Panc1 (cell line): ENCODE data around the gene SYTL3.

Experiments used
- POLR2AphosphoS5 ChIP-seq: IDR thresholded peaks from 2 replicates; pipeline ENCODE4 v1.6.1; 2012; ENCODE audit warnings: mild to moderate bottlenecking, low read depth, low read length, moderate library complexity
- TF ChIP-seq, protein P1 (sequence below): fragments of 450-650 bp; IDR thresholded peaks from 2 replicates; pipeline ENCODE4 v1.5.1; 2017; ENCODE audit warnings: mild to moderate bottlenecking

GRCh38 chr6:158608221-158608620 is 41.6 kb upstream of the SYTL3 start:
- TF ChIP-seq, protein P1, sequence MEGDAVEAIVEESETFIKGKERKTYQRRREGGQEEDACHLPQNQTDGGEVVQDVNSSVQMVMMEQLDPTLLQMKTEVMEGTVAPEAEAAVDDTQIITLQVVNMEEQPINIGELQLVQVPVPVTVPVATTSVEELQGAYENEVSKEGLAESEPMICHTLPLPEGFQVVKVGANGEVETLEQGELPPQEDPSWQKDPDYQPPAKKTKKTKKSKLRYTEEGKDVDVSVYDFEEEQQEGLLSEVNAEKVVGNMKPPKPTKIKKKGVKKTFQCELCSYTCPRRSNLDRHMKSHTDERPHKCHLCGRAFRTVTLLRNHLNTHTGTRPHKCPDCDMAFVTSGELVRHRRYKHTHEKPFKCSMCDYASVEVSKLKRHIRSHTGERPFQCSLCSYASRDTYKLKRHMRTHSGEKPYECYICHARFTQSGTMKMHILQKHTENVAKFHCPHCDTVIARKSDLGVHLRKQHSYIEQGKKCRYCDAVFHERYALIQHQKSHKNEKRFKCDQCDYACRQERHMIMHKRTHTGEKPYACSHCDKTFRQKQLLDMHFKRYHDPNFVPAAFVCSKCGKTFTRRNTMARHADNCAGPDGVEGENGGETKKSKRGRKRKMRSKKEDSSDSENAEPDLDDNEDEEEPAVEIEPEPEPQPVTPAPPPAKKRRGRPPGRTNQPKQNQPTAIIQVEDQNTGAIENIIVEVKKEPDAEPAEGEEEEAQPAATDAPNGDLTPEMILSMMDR, result no peak
- TF ChIP-seq POLR2AphosphoS5, result no peak
